HG03097 (cell line): ENCODE results near the gene ABCA2.
"Not testable (repeated sequence)": the region's sequence is repeated elsewhere in the genome, so short reads cannot be mapped to it uniquely, and the experiment has no call there.

Source experiments
- ATAC-seq: cut with Tn5 transposase; IDR thresholded peaks from one replicate; pipeline ENCODE4 v1.9.1; 2021; ENCODE audit not compliant: unreplicated experiment, low FRiP score

Gene ABCA2

DNA sequence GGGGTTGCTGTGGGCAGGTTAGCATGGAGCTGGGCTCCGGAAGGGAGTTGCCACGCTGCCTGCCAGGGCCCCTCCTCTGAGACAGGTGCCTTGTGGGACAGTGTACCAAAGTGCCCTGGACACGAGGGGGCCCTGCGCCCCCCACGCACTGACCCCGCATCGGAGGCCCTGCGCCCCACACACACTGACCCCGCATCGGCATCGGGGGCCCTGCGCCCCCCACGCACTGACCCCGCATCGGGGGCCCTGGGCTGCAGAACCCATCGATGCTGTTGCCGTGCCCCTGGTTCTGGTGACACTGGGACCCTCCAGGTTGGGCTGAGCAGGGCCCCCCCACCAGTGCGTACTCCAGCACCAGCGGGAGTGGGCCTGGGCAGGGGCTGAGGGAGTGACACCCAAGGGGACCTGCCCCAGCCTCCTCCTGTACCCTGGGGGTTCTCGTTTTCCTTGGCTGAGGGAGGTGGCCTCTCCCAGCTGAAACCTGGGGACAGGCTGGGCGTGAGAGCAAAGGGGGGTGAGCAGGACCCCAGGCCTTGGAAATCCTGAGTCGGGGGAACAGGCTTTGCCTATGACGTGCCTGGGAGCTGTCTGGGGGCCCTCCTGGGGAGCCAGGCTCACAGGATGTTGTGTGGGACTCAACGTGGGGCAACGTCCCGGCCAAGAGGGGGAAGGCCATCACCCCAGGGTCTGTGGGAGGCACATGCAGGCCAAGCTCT is 35.4 kb upstream of the ABCA2 start:
- ATAC-seq: no peak

DNA sequence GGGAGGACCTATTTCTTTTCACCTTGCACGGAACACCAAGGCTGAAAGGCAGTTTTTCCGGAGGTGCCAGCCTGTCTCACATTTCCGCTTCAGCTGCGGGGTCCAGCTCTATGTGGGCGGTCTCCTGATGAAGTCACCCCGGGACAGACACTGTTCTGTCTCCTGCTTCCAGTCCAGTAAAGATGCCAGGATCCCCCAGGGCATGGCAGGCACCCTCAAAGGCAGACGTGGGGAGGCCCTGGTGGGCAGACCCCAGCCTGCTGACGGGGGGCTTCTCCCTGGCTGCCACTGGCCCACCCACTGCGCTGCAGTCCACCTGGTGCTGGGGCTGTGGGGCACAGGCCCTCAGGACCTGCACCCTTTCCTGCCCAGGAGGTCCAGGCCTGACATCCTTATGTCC is 34.8 kb upstream of the ABCA2 start:
- not testable (repeated sequence) for ATAC-seq

DNA sequence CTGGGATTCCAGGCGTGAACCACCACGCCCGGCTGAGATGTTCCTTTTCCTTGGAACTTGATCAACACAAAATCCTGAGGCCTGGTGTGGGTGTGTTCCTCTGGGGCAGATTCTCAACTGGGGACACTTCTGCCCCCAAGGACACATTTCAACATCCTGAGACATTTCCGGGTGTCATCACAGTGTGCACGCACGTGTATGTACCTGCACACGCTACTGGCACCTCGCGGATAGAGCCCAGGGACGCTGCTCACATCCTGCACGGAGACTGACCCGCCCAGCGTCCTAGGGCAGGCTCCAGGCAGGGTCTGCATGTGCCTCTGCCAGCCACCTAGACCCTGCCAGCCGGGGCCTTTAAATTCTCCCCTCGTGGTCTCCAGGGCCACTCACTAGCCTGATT is 34.3 kb upstream of the ABCA2 start:
- ATAC-seq: no peak

DNA sequence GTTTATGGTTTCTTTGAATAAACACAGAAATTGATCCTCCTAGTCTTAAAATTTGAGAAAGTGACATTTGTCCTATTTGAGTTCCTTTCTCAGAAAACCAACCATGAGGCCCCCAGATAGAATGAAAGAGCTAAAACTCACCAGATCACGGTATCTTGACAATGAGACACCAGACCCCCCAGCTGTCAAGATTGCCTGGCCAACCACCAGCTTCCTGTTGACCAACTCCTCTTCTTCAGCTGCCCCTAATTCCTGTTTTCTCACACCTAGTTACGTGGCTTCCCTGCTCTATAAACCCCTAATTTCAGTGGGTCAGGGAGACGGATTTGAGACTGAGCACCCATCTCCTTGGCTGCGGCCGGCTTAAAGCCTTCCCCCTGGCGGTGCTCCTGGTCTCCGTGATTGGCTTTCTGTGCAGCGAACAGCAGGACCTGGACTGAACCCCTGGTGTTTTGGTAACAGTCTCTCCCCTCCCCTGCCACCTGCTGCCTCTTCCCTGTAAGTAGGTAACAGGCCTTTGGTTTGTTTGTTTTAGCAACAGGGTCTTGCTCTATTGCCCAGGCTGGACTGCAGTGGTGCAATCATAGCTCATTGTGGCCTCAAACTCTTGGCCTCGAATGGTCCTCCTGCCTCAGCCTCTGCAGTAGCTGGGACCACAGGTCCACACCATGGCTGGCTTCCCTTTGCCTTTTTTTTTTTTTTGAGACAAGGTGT is 30.6 kb upstream of the ABCA2 start:
- no peak for ATAC-seq

DNA sequence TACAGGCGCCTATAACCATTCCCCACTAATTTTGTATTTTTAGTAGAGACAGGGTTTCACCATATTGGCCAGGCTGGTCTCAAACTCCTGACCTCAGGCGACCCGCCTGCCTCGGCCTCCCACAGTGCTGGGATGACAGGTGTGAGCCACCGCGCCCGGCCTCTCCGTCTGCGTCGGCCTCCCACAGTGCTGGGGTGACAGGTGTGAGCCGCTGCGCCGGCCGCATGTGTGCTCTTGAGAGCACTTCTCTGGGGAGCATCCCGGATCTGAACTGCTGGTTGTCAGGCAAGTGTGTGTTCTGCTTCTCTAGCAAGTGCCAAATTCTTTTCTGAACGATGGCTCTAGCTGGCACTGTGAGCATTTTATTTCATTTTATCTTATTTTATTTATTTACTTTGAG is 29.5 kb upstream of the ABCA2 start:
- no peak for ATAC-seq

DNA sequence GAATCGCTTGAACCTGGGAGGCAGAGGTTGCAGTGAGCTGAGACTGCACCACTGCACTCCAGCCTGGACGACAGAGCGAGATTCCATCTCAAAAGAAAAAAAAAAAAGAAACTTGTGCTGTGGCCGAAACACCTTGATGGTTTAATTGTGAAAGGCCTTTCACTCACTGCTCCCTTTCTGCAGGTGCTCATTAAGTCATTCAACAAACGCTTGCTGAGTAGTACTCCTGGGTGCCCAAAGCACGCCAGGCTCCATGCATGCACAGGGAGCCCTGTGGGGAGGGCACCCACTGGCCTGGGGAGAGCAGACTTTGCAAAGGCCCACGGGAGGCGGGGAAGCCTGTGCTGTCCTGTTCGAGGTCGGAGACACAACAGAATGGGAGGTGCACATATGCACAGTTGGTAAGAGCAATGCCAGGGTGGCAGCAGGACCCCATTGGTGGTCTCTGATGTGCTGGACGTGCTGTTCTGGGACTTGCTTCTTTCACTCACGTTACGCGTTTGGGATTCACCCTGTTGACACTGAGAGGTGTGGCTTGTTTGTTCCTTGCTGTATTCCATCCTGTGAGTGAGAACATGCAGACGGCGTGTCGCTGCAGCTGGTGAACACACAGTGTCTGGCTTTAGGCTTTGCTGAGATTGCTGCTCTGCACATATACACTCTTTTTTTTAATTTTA is 28.8 kb upstream of the ABCA2 start:
- no peak for ATAC-seq

DNA sequence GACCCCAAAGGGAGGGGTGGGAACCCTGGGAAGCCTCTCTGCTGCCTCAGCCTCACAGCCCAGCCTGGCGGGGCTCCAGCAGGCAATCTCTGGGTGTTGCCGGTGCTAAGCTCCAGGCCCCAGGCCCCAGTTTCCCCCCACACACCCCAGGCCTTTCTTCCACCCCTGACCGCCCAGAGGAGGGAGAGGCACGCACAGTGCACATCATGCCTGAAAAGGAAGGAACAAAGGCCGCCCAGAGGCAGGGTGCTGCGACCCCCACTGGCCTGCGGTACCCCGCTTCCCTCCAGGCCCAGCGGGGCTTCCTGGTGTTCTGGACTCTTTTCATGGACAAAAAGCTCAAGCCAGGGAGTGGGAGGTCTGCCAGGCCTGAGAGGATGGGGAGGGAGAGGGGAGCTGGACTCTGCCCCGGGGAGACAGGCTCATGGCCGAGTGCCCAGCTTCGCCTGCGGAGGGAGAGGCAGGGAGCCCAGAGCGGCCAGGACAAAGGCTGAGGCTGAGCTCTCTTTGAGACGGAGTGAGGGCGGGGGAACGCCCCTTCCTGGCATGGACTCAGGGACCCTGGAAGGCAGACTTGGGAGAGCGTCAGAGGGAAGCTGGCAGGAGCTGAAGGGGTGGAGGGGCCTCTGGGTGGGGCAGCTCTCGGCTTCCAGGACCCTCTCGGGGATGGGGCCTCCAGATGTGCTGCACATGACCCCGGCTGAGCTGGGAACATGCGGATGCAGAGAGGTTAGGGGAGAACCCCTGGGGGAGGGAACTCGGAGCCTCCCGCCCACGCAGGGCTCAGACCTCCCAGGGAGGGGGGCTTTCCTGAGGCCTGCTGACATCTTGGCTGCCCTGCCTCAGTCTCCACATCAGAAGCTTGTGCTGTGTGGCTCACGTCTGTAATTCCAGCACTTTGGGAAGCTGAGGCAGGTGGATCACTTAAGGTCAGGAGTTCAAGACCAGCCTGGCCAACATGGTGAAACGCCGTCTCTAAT is 27.6 kb upstream of the ABCA2 start:
- no peak for ATAC-seq

DNA sequence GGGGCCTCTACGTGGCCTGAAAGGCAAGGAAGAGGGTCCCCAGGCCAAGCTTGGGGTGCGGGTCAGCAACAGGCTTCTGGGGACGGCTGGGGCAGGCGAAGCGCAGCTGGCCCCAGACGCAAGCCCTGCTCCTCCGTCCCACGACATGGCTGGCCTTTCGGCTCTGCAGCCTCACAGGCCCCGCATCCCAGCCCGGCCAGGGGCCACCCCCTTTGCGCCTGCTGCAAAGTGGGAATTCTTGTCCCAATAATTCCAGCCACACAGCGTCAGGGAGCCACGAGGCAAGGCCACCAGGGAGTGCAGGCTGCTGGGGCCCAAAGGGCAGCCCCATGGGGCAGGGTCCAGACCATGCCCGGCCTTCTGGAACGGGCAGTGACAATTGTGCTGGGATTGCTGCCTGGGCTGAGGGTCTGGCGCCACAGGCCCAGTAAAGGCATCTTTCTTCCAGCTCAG is 26.9 kb upstream of the ABCA2 start:
- no peak for ATAC-seq

DNA sequence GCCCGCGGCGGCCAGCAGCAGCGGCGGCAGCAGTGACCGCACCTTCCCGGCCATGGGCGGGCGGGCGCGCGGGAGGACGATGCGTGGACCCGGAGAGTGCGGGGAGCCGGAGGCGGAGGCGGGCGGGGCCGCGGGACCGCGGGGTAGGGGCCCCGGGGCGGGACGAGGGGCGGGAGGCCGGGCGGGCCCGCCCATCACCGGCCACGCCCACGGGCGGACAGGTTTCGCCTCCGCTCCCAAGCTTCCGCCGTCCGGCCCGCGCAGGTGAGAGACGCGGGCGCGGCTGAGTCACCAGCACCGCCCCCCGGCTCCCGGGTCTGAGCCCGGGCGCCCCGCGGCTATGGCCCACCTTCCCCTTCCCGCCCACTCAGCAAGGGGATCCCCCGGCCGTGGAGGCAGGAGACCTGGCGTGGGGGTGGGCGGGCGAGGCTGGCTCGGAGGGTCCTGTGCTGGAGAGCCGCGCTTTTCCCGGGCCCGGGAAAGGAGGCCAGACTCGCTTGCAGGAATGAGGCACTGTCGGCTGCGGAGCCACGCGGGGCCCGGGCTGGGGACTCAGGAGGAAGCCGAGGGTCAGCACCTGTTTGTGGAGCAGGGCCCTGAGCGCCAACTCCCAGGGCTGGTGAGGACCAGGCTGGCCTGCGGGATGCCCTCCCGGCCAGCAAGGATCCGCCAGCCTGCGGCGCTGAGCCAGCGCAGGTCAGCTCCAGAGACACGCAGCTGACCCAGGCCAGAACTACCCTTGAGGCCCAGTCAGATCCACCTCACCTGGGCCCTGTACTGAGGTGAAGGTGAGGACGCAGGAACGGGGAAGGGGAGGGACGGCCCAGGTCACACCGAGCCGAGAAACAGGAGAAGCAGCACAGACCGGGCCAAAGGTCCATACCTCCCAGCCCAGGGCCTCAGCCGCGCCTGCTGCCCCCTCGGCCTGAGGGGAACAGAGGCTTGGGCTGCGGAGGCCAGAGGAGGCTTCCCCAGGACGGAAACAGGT is 26.2 kb upstream of the ABCA2 start, which contains the start of gene ENTPD2:
TSS of gene ENTPD2 (minus strand) at position 118 of the 988 bp plus-strand sequence. CDS start at position 54, 64 bp downstream.
- no peak for ATAC-seq

DNA sequence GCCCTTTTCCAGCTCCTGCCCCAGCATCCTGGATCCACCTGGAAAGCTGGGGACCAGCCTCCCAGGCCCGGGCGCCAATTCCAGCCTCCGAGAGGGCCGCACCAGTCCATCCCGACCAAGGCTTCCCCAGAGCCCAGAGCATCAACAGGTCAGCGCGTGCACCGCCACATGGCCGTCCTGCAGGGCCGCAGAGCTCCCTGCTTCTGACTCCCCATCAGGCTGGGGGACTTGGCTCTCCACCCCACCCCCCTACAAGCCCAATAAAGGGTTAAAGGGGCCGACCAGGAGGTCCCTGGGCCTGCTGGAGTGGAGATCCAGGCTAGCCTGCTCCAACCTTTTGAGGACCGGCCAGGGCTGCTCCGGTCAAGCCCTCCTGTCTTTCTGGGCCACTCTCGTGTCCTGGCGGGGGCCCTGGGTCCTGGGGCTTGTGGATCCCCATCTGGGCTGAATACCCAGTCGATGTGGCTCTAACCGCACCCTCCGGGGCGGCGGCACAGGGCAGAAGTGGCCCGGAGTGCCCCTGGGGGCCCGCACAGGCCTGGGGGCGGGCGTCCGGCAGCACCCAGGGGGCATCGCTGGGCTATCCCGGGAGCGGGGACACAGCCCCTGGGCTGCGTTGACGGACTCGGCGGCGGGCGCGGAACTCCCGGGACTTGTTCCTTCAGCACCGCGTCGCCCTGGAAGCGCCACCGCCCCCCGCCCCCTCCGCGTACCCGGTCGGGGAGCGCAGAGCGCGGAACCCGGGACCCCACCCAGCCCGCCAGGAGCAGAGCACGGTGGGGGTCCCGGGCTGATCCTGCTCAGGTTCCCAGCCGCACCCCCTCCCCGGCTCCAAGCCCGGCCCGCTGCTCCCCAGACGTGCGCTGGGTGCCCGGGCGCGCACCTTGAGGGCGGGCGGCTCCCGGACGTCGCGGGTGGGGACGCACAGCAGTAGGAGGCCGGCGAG is 25.2 kb upstream of the ABCA2 start:
- no peak for ATAC-seq

DNA sequence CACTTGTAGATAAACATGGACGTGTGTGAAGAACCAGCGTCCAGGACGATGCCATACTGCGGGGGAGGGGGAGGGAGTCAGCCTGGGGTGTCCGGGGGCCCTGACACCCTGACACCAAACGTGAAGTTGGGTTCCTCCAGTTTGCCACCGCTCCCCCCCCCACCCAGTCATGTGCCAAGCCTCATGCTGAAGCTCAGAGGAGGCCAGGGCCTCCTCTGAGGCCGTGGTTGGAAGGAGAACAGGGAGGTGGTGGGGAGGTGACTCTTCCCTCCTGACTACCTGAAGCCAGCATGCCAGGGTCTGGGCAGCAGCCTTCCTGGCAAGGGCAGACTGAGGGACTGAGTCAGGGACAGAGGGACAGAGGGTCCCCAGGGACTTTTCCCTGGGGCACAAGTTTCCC is 24.3 kb upstream of the ABCA2 start:
- ATAC-seq: no peak

DNA sequence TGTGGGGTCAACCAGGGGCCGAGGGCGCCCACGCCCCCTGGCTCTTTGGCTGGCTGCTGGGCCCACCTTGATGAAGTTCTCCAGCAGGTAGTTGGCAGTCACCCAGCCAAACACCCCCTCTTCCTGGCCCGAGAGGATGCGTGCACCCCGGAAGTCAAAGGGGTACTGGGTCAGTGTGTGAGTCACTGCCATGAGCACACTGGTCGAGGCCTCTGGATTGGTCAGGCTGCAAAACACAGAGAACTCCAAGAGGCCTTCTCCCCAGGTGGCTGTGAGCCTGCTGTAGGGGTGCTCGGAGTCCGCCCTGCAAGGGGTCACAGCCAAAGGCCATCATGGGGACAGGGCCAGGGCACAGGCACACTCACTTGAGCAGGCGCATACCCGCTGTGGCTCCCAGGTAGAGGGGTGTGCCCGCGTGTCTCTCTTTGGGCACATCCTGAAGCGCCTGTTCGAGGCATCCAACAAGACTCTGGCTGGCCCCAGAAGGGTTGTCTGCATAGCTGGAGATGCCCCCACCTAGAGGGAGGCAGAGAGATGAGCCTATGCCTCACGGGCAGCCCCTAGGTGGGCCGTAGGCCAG is 23.2 kb upstream of the ABCA2 start:
- ATAC-seq: no peak

DNA sequence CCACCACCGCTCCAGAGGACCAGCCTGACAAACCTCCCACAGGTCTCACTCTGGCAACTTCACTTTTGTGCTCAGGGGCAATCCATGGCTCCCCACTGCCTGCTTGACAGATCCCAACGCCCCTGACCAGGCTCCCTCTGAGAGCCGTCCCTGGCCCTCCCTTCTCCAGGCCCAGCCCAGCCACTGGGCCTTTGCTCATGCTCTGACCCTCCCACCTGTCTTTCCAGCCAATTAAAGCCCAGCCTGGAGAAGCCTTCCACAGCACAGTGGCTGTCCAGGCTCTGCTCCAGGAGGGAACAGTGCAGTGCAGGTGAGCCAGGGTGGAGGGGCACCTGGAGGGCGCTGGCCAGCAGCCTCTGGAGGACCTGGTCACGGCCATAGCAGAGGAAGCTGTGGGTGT is 22.5 kb upstream of the ABCA2 start:
- ATAC-seq: no peak

DNA sequence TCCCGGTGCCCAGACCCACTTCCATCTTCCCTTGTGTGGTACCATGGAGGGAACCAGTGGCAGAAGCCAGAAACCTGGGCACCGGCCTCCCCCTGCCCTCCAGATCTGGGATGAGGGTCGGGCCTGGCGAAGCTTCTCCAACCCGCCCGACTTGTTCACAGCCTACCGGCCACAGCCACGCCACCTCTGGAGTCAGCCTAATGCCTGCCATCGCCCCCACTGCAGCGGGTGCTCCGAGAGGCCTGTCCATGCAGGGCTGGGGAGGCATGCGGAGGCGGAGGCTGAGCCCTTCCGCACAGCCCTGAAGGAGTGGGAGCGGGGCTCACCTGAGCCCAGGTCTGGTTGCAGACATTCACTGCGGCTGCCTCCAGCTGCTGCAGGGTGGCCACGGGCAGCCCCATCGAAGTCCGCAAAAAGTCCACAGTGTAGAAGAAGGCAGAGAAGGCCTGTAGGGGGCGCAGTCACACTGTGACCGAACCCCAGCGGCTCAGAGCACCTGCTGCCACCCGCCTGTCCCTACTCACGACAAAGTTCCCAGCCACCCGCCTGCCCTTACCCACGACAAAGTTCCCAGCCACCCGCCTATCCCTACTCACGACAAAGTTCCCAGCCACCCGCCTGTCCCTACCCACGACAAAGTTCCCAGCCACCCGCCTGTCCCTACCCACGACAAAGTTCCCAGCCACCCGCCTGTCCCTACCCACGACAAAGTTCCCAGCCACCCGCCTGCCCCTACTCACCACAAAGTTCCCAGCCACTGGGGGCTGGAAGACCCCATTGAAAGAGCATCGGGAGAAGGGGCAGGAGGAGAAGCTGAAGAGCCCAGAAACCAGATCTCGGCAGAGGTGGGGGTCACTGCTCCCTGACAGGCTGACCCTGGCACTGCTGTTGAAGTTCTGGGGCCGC is 21.8 kb upstream of the ABCA2 start:
- no peak for ATAC-seq

DNA sequence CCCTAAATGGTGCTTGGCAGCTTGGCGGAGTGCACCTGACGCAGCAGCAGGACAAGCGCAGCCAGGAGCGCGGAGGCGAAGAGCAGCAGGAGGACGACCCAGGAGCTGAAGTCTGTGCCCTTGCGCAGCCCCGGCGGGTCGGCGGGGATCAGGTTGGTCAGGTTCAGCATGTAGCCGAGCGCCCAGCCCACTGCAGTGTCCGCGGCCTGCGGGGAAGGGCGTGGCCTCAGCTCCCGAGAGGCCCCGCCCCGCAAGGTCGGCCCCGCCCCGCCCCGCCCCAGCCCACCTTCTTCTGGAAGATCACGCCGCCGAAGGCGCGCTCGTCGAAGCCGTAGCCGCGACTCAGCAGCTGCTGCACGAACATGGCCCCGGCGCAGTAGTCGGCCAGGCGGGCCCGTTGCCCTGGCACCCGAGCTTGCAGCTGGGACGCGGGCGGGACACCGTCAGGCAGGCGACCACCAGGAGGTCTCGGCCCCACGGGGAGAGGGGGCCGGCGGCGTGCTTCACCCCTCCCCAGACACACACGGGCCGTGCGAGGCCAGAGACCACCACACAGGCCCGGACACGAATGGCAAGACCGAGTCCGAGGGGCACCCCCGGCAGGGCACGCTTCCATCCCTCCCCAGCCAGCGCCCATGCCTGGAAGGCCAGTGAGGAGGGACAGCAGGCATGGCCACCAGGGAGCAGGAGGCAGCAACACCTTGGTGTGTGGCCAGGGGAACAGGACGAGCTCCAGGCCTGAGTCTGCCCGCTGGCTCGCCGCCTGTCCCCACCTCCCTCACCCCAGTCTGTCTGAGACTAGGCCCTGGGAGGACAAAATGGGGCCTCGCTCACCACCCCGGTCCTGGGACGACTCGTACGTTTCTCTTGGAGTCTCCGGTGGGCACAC is 20.9 kb upstream of the ABCA2 start:
- ATAC-seq: no peak
